HepG2 (cell line): ENCODE results near the gene NAV2. TPM values are rescaled to one million over a fixed set of nuclear protein-coding genes. Genes with fewer than 3 reads are reported as not detected.

Source experiments
- ATAC-seq: fragments of 200-7000 bp; cut with Tn5 transposase; 3 replicates; pipeline ENCODE4 v1.9.1; 2020; ENCODE audit warnings: mild to moderate bottlenecking, moderate library complexity
- BruUV-seq: library from RNA; stranded (reverse); fragments of 400-500 nt; replicated peaks from 2 replicates; lab custom pipeline; 2021; lab: Mats Ljungman, UMichigan
- CTCF ChIA-PET: fragments of 300-600 bp; formaldehyde crosslinking; extraction: SDS; loops from one replicate; lab custom pipeline; 2021; ENCODE audit warnings: low total read pairs, inconsistent platforms, low intra/inter-chr PET ratio; lab: Yijun Ruan, JAX
- POLR2A ChIA-PET: fragments of 350-600 bp; sonication (Branson Sonifier 250); formaldehyde crosslinking; loops from one replicate; lab custom pipeline; 2020; ENCODE audit warnings: antibody characterized with exemption, inconsistent platforms; lab: Yijun Ruan, JAX
- DNase-seq: peaks from one replicate; pipeline ENCODE4 v3.0.0-alpha.2; 2015; ENCODE audit warnings: low spot score
- FAIRE-seq: peaks from 3 replicates; lab custom pipeline; 2011; peaks lifted over from hg19 to GRCh38; lab: Jason Lieb, UNC
- H2AFZ ChIP-seq: one replicate; pipeline ENCODE4 v1.6.1; 2011; ENCODE audit warnings: low read length, inconsistent platforms
- H3K27ac ChIP-seq: fragments of 300-600 bp; 3 replicates; pipeline ENCODE4 v1.8.0; 2011; ENCODE audit warnings: mixed run types, mild to moderate bottlenecking, mixed read lengths, low read length, inconsistent platforms; ENCODE audit not compliant: insufficient read depth; ENCODE audit errors: extremely low read length
- H3K27me3 ChIP-seq, 2 experiments: fragments of 200-600 bp in 1 of 2; 2 replicates in 1 of 2; 3 replicates in 1 of 2; pipeline versions ENCODE4 v1.6.0 to v1.8.0; 2011; ENCODE audit warnings: low read length in 2 of 2, mild to moderate bottlenecking in 2 of 2, moderate library complexity in 2 of 2, inconsistent platforms in 1 of 2; ENCODE audit not compliant: insufficient read depth in 2 of 2, control insufficient read depth in 1 of 2
- H3K36me3 ChIP-seq, 2 experiments: fragments of 200-600 bp in 1 of 2; replicated peaks in 1 of 2; 2 replicates in 1 of 2; 3 replicates in 1 of 2; pipeline versions ENCODE4 v1.5.1 to v1.8.0; 2011; ENCODE audit warnings: low read length in 2 of 2, inconsistent platforms in 1 of 2; ENCODE audit not compliant: insufficient read depth in 2 of 2, control insufficient read depth in 1 of 2
- H3K4me1 ChIP-seq: 2 replicates; pipeline ENCODE4 v1.5.1; 2012; ENCODE audit warnings: low read length, inconsistent platforms; ENCODE audit not compliant: insufficient read depth
- H3K4me2 ChIP-seq: 2 replicates; pipeline ENCODE4 v1.6.0; 2011; ENCODE audit warnings: low read depth, low read length, inconsistent platforms
- H3K4me3 ChIP-seq, 3 experiments: fragments of 200-600 bp in 1 of 3; sonication (generic), shearing (Covaris generic) in 1 of 3; replicated peaks in 1 of 3; 2 replicates each; pipeline ENCODE4 v1.5.1; 2011 to 2016; ENCODE audit warnings: low read length in 3 of 3, inconsistent platforms in 2 of 3, low read depth in 2 of 3, mild to moderate bottlenecking in 2 of 3, control low read depth in 1 of 3, mixed read lengths in 1 of 3; ENCODE audit not compliant: insufficient read depth in 1 of 3
- H3K79me2 ChIP-seq: one replicate; pipeline ENCODE4 v1.6.1; 2011; ENCODE audit warnings: low read length, inconsistent platforms; ENCODE audit not compliant: insufficient read depth
- H3K9ac ChIP-seq: 2 replicates; pipeline ENCODE4 v1.6.0; 2011; ENCODE audit warnings: mild to moderate bottlenecking, low read depth, low read length, inconsistent platforms; ENCODE audit not compliant: insufficient read depth
- H3K9me3 ChIP-seq: 2 replicates; pipeline ENCODE4 v1.5.1; 2012; ENCODE audit warnings: mild to moderate bottlenecking, low read length
- H4K20me1 ChIP-seq: 2 replicates; pipeline ENCODE4 v1.6.0; 2011; ENCODE audit warnings: inconsistent platforms, mild to moderate bottlenecking, low read length, moderate library complexity; ENCODE audit not compliant: insufficient read depth
- GATA4 ChIP-seq: sonication (generic); IDR thresholded peaks from 2 replicates; pipeline ENCODE4 v1.6.1; 2016; ENCODE audit warnings: antibody characterized with exemption, low read depth, borderline replicate concordance
- HDAC1 ChIP-seq: sonication (generic); formaldehyde crosslinking; IDR thresholded peaks from 2 replicates; pipeline ENCODE4 v1.5.1; 2020; ENCODE audit warnings: mild to moderate bottlenecking, missing genetic modification reagents
- HNF1A ChIP-seq, 2 experiments: sonication (generic) in 1 of 2; formaldehyde crosslinking in 1 of 2; IDR thresholded peaks; 2 replicates each; pipeline versions ENCODE4 v1.4.0 to v1.6.1; 2016 to 2020; ENCODE audit warnings: borderline replicate concordance in 1 of 2, low read depth in 1 of 2, mild to moderate bottlenecking in 1 of 2, missing genetic modification reagents in 1 of 2
- HOXD1 ChIP-seq: sonication (generic); formaldehyde crosslinking; IDR thresholded peaks from 2 replicates; pipeline ENCODE4 v1.5.0; 2020; ENCODE audit warnings: missing genetic modification reagents
- KDM1A ChIP-seq: IDR thresholded peaks from 2 replicates; pipeline ENCODE4 v1.6.1; 2016; ENCODE audit warnings: missing compliant biosample characterization
- NFE2L1 ChIP-seq: sonication (generic); formaldehyde crosslinking; IDR thresholded peaks from 2 replicates; pipeline ENCODE4 v1.4.0; 2020; ENCODE audit warnings: missing genetic modification reagents, mild to moderate bottlenecking, borderline replicate concordance
- RAD51 ChIP-seq: fragments of 450-650 bp; IDR thresholded peaks from 2 replicates; pipeline ENCODE4 v1.6.1; 2016; ENCODE audit warnings: borderline replicate concordance
- TOE1 ChIP-seq: sonication (generic); formaldehyde crosslinking; IDR thresholded peaks from 2 replicates; pipeline ENCODE4 v1.4.0; 2020; ENCODE audit warnings: mild to moderate bottlenecking, missing genetic modification reagents
- ZNF235 ChIP-seq: sonication (generic); formaldehyde crosslinking; IDR thresholded peaks from 2 replicates; pipeline ENCODE4 v1.8.1; 2023; ENCODE audit warnings: mild to moderate bottlenecking, missing genetic modification reagents, borderline replicate concordance
- ZNF574 ChIP-seq: sonication (generic); formaldehyde crosslinking; IDR thresholded peaks from 2 replicates; pipeline ENCODE4 v1.4.0; 2020; ENCODE audit warnings: missing genetic modification reagents
- ZNF704 ChIP-seq: sonication (generic); formaldehyde crosslinking; IDR thresholded peaks from 2 replicates; pipeline ENCODE4 v1.8.1; 2023; ENCODE audit warnings: mild to moderate bottlenecking, inconsistent platforms, moderate library complexity, missing genetic modification reagents, borderline replicate concordance
- WGBS: methylation state at CpG from one replicate; pipeline ENCODE4 v1.1.6; 2017; ENCODE audit warnings: low lambda C conversion rate; 5-methylcytosine and 5-hydroxymethylcytosine counted together
- in situ Hi-C: cut with HindIII; loops from 2 replicates; pipeline ENCODE4 v1.10.0; 2017; ENCODE audit warnings: low pct_unique_long_range_greater_than_20kb; ENCODE audit not compliant: extremely low pct_ligation_motif_present
- intact Hi-C: fragments of 100-400 bp; cut with micrococcal nuclease; formaldehyde crosslinking; loops from one replicate; pipeline ENCODE4 v1.10.0; 2022; ENCODE audit not compliant: unreplicated experiment
- polyA plus RNA-seq, 8 experiments: library from polyadenylated mRNA; depleted of rRNA in 3 of 8; stranded (reverse) in 7 of 8; unstranded in 1 of 8; fragments of >200 nt; fragmentation: Illumina TruSeq in 4 of 8; extraction: Trizol in 4 of 8; gene quantifications; 2 replicates each; pipeline versions ENCODE4 v1.2.1 to v1.2.3, GENCODE V29; 2011 to 2016; ENCODE audit warnings: low read depth in 4 of 8, missing spikeins in 1 of 8, mixed read lengths in 1 of 8; ENCODE audit not compliant: insufficient read depth in 1 of 8
- total RNA-seq, 5 experiments: library from RNA; depleted of rRNA; stranded (reverse); fragments of >200 nt; fragmentation: Illumina TruSeq; extraction: Trizol; gene quantifications; 2 replicates each; pipeline ENCODE4 v1.2.3, GENCODE V29; 2016; ENCODE audit warnings: low read depth in 1 of 5

The NAV2 gene
- total and polyA plus RNA-seq, 2 of the 13 experiments (the other 11 are each of a cell fraction or from before 2014, with no cell fraction given): 9.3 to 34.6 TPM

GRCh38 chr11:19756675-19757475 lies 44.2 kb downstream of the NAV2 start:
- in situ Hi-C loops: no loop called here
- CTCF ChIA-PET: no interaction called here
- H2AFZ ChIP-seq: no peak overlapping the region
- no peak for DNase-seq
- 14% methylated on average over 11 of the region's 11 CpGs for WGBS
- no peaks in the 10 kb centered on the region for H3K36me3 ChIP-seq
- POLR2A ChIA-PET: no interaction called here
- no peaks in the 10 kb centered on the region for H3K4me1 ChIP-seq
- no peak overlapping the region for H3K9ac ChIP-seq
- peaks cover 5 to 30% of the 10 kb centered on the region in 2 experiments; a peak in 4 of 5 replicates for H3K27me3 ChIP-seq
- no peak for ATAC-seq
- no peaks in the 10 kb centered on the region for H4K20me1 ChIP-seq
- intact Hi-C loops: no loop called here
- no peak overlapping the region for H3K4me3 ChIP-seq
- no peak for TF ChIP-seq ZNF574 (CRISPR knock-in tag)
- TF ChIP-seq RAD51: no peak
- TF ChIP-seq HOXD1 (CRISPR knock-in tag): no peak
- TF ChIP-seq KDM1A: no peak
- TF ChIP-seq HNF1A (IDR thresholded peaks at IDR 0.05; ENCODE audit: low read depth): no peak
- no peak for TF ChIP-seq HNF1A (CRISPR knock-in tag; IDR thresholded peaks at IDR 0.05; ENCODE audit: borderline replicate concordance)
- TF ChIP-seq GATA4: no peak
- TF ChIP-seq NFE2L1 (CRISPR knock-in tag): no peak
- TF ChIP-seq ZNF235: no peak
- no peak for TF ChIP-seq TOE1
- TF ChIP-seq ZNF704 (CRISPR knock-in tag): no peak
- TF ChIP-seq HDAC1 (CRISPR knock-in tag): no peak
- BruUV-seq: no TSS peak
- H3K4me2 ChIP-seq: no peak overlapping the region
- no peak for FAIRE-seq
- H3K27ac ChIP-seq: no peak overlapping the region
- no peaks in the 10 kb centered on the region for H3K79me2 ChIP-seq
- no peaks in the 10 kb centered on the region for H3K9me3 ChIP-seq
